ENCODE data around the gene PARD3. TPM values are rescaled to one million over a fixed set of nuclear protein-coding genes. Genes with fewer than 3 reads are reported as not detected.

The PARD3 gene
- total and polyA plus RNA-seq, 2 donors (not counting 3 experiments of a cell fraction or from before 2014, with no cell fraction given): 7.3 to 24.1 TPM

- no peaks in the 10 kb centered on the region for H3K9me1 ChIP-seq (replicated peaks; ENCODE audit: control insufficient read depth, extremely low read depth, insufficient read depth, low read length)
- no peaks in the 10 kb centered on the region for H3K36me3 ChIP-seq (ENCODE audit: control insufficient read depth in 2 of 2, extremely low read depth in 1 of 2, insufficient read depth in 2 of 2, low read length in 2 of 2)
- no peaks in the 10 kb centered on the region for H3K4me1 ChIP-seq (ENCODE audit: control insufficient read depth, extremely low read depth, insufficient read depth, low read length)
- no peak overlapping the region for H3K4me2 ChIP-seq (ENCODE audit: insufficient read depth, low read length)
- DNase-seq (ENCODE audit: low read depth, low spot score) (no peak), FAIRE-seq (no peak)
- dilution Hi-C loops (cut with MboI; ENCODE audit: extremely low pct_ligation_motif_present, low sequenced_read_pairs) (no loop called here), intact Hi-C loops (cut with micrococcal nuclease) (no loop called here)
- BruUV-seq (replicated peaks): no TSS peak
- H3K4me3 ChIP-seq (replicated peaks in 1 of 3; ENCODE audit: insufficient read depth in 1 of 3, low read depth in 1 of 3, low read length in 3 of 3): no peak overlapping the region
- no peak overlapping the region for H2AFZ ChIP-seq (ENCODE audit: low read depth, low read length)
- H3K9me3 ChIP-seq (replicated peaks; ENCODE audit: control insufficient read depth, insufficient read depth, low read length): no peaks in the 10 kb centered on the region
- no peaks in the 10 kb centered on the region for H3K79me2 ChIP-seq (ENCODE audit: control insufficient read depth, insufficient read depth, low read length)
- ChIA-PET POLR2A (no interaction called here), CTCF (no interaction called here)
- no peak overlapping the region for H3K9ac ChIP-seq (replicated peaks; ENCODE audit: extremely low read depth, insufficient read depth, low read length)
- TF ChIP-seq MAX (IDR thresholded peaks at IDR 0.05; ENCODE audit: insufficient read depth, insufficient read length): no peak
- H3K27ac ChIP-seq (ENCODE audit: insufficient read depth, low read depth, low read length): no peak overlapping the region
- no peaks in the 10 kb centered on the region for H4K20me1 ChIP-seq (replicated peaks; ENCODE audit: control insufficient read depth, extremely low read depth, insufficient read depth, low read length)
- H3K27me3 ChIP-seq (ENCODE audit: control insufficient read depth in 2 of 2, insufficient read depth in 2 of 2, low read length in 2 of 2): no peaks in the 10 kb centered on the region
Observed at GRCh38 chr10:34232481-34232880, 582.6 kb downstream of the PARD3 start.

GRCh38 chr10:34231441-34232180, 583.5 kb downstream of the PARD3 start:
- Histone ChIP-seq H3K9ac (replicated peaks; ENCODE audit: extremely low read depth, insufficient read depth, low read length) (no peak overlapping the region), H4K20me1 (replicated peaks; ENCODE audit: control insufficient read depth, extremely low read depth, insufficient read depth, low read length) (no peaks in the 10 kb centered on the region), H3K9me3 (replicated peaks; ENCODE audit: control insufficient read depth, insufficient read depth, low read length) (no peaks in the 10 kb centered on the region), H3K4me3 (replicated peaks in 1 of 3; ENCODE audit: insufficient read depth in 1 of 3, low read depth in 1 of 3, low read length in 3 of 3) (no peak overlapping the region), H3K4me1 (ENCODE audit: control insufficient read depth, extremely low read depth, insufficient read depth, low read length) (no peaks in the 10 kb centered on the region), H3K79me2 (ENCODE audit: control insufficient read depth, insufficient read depth, low read length) (no peaks in the 10 kb centered on the region), H3K27me3 (ENCODE audit: control insufficient read depth in 2 of 2, insufficient read depth in 2 of 2, low read length in 2 of 2) (no peaks in the 10 kb centered on the region), H3K27ac (ENCODE audit: insufficient read depth, low read depth, low read length) (no peak overlapping the region), H3K4me2 (ENCODE audit: insufficient read depth, low read length) (no peak overlapping the region), H3K36me3 (ENCODE audit: control insufficient read depth in 2 of 2, extremely low read depth in 1 of 2, insufficient read depth in 2 of 2, low read length in 2 of 2) (no peaks in the 10 kb centered on the region), H3K9me1 (replicated peaks; ENCODE audit: control insufficient read depth, extremely low read depth, insufficient read depth, low read length) (no peaks in the 10 kb centered on the region), H2AFZ (ENCODE audit: low read depth, low read length) (no peak overlapping the region)
- intact Hi-C loops (cut with micrococcal nuclease) (no loop called here), dilution Hi-C loops (cut with MboI; ENCODE audit: extremely low pct_ligation_motif_present, low sequenced_read_pairs) (no loop called here)
- TF ChIP-seq MAX (IDR thresholded peaks at IDR 0.05; ENCODE audit: insufficient read depth, insufficient read length) (no peak), POLR2A (IDR thresholded peaks at IDR 0.05; ENCODE audit: low read depth, low read length) (no peak), CTCF (IDR thresholded peaks at IDR 0.05; ENCODE audit: extremely low read depth in 1 of 2, insufficient read depth in 1 of 2, low read depth in 1 of 2, low read length in 2 of 2) (no peak), GATA2 (IDR thresholded peaks at IDR 0.05; ENCODE audit: insufficient read depth, insufficient read length, low read depth, low read length) (no peak), MYC (IDR thresholded peaks at IDR 0.05; ENCODE audit: low read depth, low read length) (no peak), POLR2AphosphoS5 (IDR thresholded peaks at IDR 0.05; ENCODE audit: insufficient read depth, low read depth, low read length) (no peak), JUN (IDR thresholded peaks at IDR 0.05; ENCODE audit: borderline replicate concordance, insufficient read depth, insufficient read length, low read depth) (no peak), FOS (IDR thresholded peaks at IDR 0.05; ENCODE audit: borderline replicate concordance, insufficient read depth, low read length) (no peak), EZH2 (IDR thresholded peaks at IDR 0.05; ENCODE audit: borderline replicate concordance, low read depth, low read length, severe bottlenecking) (no peak)
- FAIRE-seq: no peak
- no TSS peak for BruUV-seq (replicated peaks)
- POLR2A ChIA-PET: interaction anchor here (0.7 kb wide), 1 partner anchor 408 kb away, joined by 3 read pairs; no protein-coding TSS in a partner anchor
- DNase-seq (ENCODE audit: low read depth, low spot score): no peak
- CTCF ChIA-PET: no interaction called here
